Erythroblast (primary cell): ENCODE results near the gene CDH13.
"Not testable (repeated sequence)": the region's sequence is repeated elsewhere in the genome, so short reads cannot be mapped to it uniquely, and the experiment has no call there.

Experiments used
- DNase-seq, 2 experiments: peaks; one replicate each; lab custom pipeline; 2025; lab: John Stamatoyannopoulos, UW
- GATA1 ChIP-seq: IDR thresholded peaks from 2 replicates; pipeline ENCODE4 v1.6.1; 2011; ENCODE audit warnings: low read depth, mild to moderate bottlenecking, control low read depth, low read length, moderate library complexity
- POLR2A ChIP-seq: IDR thresholded peaks from 2 replicates; pipeline ENCODE4 v1.6.1; 2011; ENCODE audit warnings: mild to moderate bottlenecking, low read length

Gene CDH13

DNA sequence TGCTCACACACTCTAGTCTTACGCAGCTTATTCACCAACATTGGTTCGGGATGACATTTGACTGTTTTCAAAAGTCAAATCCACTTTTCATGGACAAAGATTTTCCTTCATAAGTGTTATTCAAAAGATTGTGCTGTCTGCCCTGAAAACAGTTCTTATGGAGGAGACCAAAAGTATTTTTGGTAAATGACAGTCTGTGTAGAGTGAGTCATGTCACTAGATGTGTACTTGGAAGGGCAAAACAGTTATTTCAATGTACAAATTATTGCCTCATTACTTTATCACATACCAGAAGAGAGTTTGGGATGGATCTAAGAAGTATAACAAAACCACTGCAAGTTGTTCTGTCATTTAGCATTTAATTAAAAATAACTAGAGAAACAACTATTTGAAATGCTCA, 265.6 kb downstream of the CDH13 start:
- no peak for DNase-seq
- TF ChIP-seq POLR2A = no peak
- TF ChIP-seq GATA1 = no peak

- no peak for DNase-seq
- no peak for TF ChIP-seq POLR2A
- TF ChIP-seq GATA1 = no peak
Observed at GRCh38 chr16:82895843-82896242, 269.1 kb downstream of the CDH13 start.

DNA sequence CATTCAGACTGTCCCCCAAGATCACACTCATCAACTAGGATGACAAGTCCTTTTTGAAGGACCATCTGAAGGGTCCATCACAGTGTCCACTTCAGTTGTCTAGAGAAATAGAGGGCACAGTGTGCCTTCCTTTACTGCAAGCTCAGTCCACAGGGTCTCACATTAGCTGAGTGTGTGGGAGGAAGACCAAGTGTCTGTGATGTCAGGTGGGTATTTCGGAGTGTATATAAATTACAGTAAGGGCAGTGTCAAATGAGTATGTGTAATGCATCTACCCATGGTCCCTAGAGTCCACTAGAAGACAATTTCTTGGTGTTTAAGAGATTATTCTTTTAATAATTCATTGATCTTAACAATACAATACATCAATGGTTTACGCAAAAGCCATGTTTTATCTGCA, 272.2 kb downstream of the CDH13 start:
- no peak for DNase-seq
- TF ChIP-seq POLR2A = no peak
- TF ChIP-seq GATA1 = no peak

DNA sequence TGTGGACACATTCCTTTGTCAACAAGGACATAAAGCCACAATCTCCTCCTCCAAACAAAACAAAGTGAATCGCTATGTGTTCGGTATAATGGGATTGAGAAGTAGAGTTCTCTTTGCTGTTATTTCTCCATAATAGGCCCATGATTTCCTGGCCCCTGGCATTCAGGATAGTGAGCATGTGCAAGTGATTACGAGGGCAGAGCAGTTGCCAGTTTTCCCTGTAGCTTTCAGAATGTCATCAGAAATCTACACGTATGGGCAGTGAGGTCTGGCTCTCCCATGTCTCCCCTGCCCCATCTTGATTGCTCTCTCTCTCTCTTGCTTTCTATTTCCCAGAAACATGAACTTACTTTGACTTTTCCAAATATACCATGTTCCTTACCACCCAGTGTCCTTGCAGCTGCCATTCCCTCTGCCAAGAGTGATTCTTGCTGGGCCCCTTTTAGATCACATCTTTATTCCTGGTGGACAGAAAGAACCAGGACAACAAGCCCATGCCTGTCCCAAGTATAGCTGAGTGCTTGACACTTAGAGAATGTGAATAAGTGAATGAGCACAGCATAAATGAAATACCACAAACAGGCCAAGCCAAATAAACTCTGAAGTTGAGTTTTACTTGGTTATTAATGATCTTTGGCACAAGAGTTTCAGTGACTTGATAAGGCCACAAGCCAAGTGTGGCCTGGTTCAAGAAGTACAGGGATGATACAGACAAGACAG, 273.1 kb downstream of the CDH13 start:
- no peak for DNase-seq
- no peak for TF ChIP-seq GATA1
- no peak for TF ChIP-seq POLR2A

GRCh38 chr16:82900559-82900958, 273.8 kb downstream of the CDH13 start:
- DNase-seq = no peak
- TF ChIP-seq POLR2A (no peak), GATA1 (no peak)

GRCh38 chr16:82911925-82912324, 285.2 kb downstream of the CDH13 start:
- no peak for TF ChIP-seq GATA1
- TF ChIP-seq POLR2A = no peak
- DNase-seq = no peak

DNA sequence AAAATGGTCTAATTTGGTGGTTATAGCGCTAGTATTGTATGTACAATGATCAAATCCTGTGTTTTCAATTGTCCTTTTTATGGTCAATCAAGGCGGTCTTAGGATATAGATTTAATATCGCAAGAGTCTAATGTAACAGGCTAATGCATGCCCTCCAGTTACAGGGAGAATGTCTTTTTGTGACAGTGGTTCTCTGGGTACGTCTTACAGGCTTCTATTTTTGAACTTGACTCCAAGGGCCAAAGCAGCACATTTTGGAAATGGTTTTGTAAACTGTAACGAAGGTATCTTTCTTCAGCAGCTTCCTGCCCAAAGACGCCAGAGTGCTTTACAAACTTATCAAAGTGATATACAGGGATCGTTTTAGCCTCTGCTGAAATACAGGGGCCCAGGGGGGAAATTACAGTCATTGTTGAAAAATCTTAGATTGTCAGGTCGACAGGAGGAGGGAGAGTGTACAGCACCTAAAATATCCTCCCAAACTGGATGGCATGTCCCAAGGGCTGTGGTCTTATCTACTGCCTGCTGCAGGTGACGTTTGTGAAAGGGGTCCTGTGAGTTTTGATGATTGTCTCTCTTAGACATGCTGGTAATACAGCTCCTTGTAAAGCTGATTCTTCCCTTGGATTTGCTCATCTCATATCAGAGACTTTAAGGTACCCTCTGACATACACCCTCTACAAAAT, 288.5 kb downstream of the CDH13 start:
- TF ChIP-seq POLR2A = no peak
- no peak for TF ChIP-seq GATA1
- DNase-seq = no peak

DNA sequence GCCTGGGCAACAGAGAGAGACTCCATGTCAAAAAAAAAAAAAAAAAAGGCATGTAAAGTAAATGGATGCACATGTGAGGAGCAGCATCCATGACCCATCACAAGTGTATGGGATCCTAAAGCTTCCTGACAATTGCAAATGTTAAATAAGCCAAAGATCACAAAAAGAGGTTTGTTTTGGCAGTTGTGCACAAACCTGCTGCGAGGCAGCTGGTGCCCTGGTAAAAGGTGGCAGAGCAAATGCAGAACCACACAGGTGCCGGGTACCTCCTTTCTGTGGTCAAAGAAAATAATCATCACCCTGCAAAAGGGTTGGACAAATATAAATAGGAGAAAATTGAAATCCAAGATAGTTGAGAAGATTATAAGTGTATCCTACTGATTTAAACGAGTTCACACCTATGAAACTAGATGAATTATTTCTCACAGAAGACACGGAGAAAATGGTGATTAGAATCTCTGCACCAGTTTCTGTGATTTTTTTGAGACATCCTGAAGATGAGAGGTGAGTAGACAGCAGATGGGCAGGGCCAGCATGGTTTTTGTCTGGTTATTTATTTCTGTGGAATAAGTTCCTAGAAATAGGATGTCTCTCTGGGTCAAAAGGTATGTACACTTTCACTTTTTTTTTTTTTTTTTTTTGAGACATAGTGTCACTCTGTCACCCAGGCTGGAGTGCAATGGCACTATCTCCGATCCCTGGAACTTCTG, 291.3 kb downstream of the CDH13 start:
- no peak for TF ChIP-seq POLR2A
- TF ChIP-seq GATA1 = no peak
- DNase-seq = no peak

DNA sequence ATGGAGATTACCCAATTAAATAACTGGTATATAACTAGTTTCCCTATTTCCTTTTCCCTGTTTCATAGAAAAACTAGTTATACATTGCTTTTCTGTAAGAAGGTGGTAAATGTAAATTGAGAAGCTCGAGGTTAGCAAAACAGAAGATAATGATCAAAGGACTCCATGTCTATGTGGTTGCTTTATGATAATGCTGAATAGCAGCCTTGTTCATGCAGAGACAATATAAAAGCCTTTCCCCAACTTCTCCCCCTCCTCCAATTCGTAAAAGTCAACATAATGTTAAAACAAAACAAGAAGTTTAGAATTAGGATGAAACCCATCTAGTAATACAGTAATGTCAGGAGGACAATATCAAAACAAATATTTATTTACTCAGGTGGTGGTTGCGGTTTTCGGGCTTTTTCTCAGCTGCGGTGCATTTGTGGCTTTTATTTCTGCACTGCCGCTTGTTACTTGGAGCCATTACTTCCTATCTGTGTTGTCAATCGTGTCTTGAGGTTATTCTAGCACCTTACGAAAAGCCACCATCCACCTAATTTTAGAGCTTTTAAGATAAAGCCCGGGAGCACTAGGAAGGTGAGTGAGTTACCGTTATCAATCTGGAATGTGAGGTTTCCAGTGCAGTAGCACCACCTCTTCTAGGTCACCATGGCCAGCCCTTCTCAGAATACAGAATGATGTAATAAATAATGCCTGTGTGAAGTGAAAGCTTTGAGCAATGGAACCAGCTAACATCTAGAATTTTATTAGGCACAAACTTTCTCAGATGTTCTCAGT, 297.5 kb downstream of the CDH13 start:
- DNase-seq = no peak
- TF ChIP-seq POLR2A = no peak
- TF ChIP-seq GATA1 = no peak

GRCh38 chr16:82926500-82926899, 299.7 kb downstream of the CDH13 start:
- DNase-seq = no peak
- no peak for TF ChIP-seq POLR2A
- TF ChIP-seq GATA1 = no peak

DNA sequence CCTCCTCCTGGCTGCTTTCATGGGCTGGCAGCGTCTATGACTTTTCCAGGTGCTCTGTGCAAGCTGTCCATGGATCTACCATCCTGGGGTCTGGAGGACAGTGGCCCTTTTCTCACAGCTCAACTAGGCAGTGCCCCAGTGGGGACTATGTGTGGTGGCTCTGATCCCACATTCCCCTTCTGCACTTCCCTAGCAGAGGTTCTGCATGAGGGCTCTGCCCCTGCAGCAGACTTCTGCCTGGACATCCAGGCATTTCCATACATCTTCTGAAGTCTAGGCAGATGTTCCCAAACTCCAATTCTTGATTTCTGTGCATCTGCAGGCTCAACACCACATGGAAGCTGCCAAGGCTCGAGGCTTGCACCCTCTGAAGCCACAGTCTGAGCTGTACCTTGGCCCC, 307.2 kb downstream of the CDH13 start:
- DNase-seq = not testable (repeated sequence)

DNA sequence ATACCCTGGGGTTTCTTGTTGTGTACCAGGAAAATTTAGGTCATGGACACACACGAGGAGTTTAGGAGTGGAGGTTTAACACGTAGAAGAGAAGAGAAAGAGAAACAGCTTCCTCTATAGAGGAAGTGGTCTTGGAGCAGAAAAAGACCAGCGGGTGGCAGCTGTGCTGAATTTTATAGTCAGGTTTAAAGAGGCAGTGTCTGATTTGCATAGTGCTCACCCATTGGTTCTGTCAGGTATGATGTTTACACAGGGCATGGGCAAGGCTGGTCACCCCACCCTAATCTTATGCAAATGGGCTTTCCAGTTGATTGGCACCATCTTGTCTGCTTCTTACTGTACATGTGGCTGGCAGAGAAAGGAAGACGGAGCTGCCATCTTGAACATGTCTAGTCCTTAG, 309.0 kb downstream of the CDH13 start:
- DNase-seq = no peak
- no peak for TF ChIP-seq POLR2A
- no peak for TF ChIP-seq GATA1

DNA sequence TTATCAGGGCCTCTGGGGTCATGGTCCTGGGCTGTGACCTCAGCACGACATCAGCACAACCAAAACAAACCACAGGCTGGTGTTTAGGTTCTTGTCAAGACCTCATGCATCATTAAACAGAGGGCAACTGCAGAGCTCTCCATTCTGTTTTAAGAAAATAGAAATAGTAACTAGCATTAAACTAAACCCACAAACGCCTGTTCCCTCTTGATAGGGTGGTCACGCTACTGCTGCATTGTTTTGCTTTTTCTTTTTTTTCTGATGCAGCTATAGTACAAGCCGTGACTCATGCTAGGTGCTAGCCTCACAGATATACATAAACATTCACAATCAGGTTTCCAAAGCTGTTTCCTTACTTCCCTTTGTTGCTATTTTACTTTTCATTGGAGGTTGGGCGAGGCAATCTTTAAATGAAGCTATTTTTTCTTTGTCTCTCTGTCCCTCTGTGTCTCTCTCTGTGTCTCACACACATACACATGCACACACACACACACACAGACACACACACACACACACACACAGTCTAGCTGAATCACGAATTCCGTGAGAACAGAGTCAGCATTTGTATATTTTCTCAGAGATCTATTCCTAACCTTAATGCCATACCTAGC, 310.3 kb downstream of the CDH13 start:
- no peak for DNase-seq
- TF ChIP-seq POLR2A (no peak), GATA1 (no peak)
